PC-3 (cell line): ENCODE data around the gene SPATA6.

Experiments
- CTCF ChIP-seq: fragments of 300-600 bp; sonication (generic); conservative IDR thresholded peaks from 2 replicates; pipeline ENCODE4 v1.5.1; 2017; ENCODE audit warnings: antibody characterized with exemption, low read depth, mild to moderate bottlenecking, low read length
- EZH2phosphoT487 ChIP-seq: fragments of 300-600 bp; sonication (generic); IDR thresholded peaks from 2 replicates; pipeline ENCODE4 v1.6.1; 2018; ENCODE audit warnings: mild to moderate bottlenecking, antibody characterized with exemption, low read length, borderline replicate concordance

GRCh38 chr1:48405400-48405799 is 66.6 kb downstream of the SPATA6 start:
- TF ChIP-seq CTCF (no peak), EZH2phosphoT487 (no peak)
